Measurements from ENCODE around the gene CAPN2. TPM values are rescaled to one million over a fixed set of nuclear protein-coding genes. Genes with fewer than 3 reads are reported as not detected.
A peak's percentile ranks its signal among the peaks of the same experiment; 100 is the strongest.

CAPN2 gene
- total RNA-seq, 2 experiments from 2014 or later = 31.1 to 33.1 TPM

- DNase-seq (no peak), ATAC-seq (no peak)
- Mint-ChIP-seq H3K27ac (no peak overlapping the region), H3K4me3 (no peak overlapping the region), H3K36me3 (ENCODE audit: low read depth) (peaks cover 32% of the 10 kb centered on the region), H3K9me3 (ENCODE audit: low read depth) (no peaks in the 10 kb centered on the region), H3K27me3 (no peaks in the 10 kb centered on the region), H3K4me1 (no peaks in the 10 kb centered on the region)
- ChIA-PET POLR2A (no interaction called here), CTCF (interaction anchor here (0.6 kb wide), 1 partner anchor 39 kb away, joined by 3 read pairs; no protein-coding TSS in a partner anchor)
- intact Hi-C loops (cut with DNase I, micrococcal nuclease) = no loop called here
Measured at GRCh38 chr1:223765719-223766340, 53.5 kb downstream of the CAPN2 start.

- intact Hi-C loops (cut with DNase I, micrococcal nuclease) = no loop called here
- CTCF ChIA-PET = interaction anchor here (1.0 to 1.8 kb wide), 3 partner anchors 21 to 54 kb away, joined by 3 to 10 read pairs (median 9); no protein-coding TSS in a partner anchor
- H3K9me3 Mint-ChIP-seq (ENCODE audit: low read depth) = no peaks in the 10 kb centered on the region
- DNase-seq (no peak), ATAC-seq (no peak)
- POLR2A ChIA-PET = no interaction called here
- H3K4me3 Mint-ChIP-seq = no peak overlapping the region
- H3K36me3 Mint-ChIP-seq (ENCODE audit: low read depth) = peaks cover 49% of the 10 kb centered on the region
- H3K27me3 Mint-ChIP-seq = no peaks in the 10 kb centered on the region
- peaks cover 30% of the 10 kb centered on the region for H3K4me1 Mint-ChIP-seq
- peak overlapping the region; percentile 68 for H3K27ac Mint-ChIP-seq
Measured at GRCh38 chr1:223770621-223771315, 58.4 kb downstream of the CAPN2 start.

DNA sequence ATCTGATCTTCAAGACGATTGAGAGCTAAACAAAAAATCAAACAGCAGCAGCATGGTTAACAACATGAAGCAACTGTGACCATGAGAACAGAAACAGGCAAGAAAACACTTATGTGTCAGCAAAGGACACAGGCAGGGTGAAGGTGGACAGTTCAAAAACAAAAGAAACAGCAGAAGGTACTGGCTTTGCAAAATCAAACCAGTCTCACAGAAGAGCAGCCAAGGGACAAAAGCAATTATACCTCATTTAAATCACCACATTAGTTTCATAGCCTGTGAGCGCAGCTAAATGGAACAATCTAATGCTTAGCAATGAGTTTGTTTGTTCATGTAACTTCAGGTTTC is 59.1 kb downstream of the CAPN2 start:
- Mint-ChIP-seq H3K4me3 (no peak overlapping the region), H3K4me1 (peaks cover 37% of the 10 kb centered on the region), H3K27me3 (no peaks in the 10 kb centered on the region), H3K36me3 (ENCODE audit: low read depth) (peaks cover 50% of the 10 kb centered on the region), H3K27ac (peak overlapping the region; percentile 68), H3K9me3 (ENCODE audit: low read depth) (no peaks in the 10 kb centered on the region)
- POLR2A ChIA-PET = interaction anchor here (0.5 to 0.6 kb wide), 2 partner anchors 46 to 47 kb away, joined by 4 to 5 read pairs; no protein-coding TSS in a partner anchor
- no peak for DNase-seq
- ATAC-seq = no peak
- intact Hi-C loops (cut with DNase I, micrococcal nuclease) = no loop called here
- CTCF ChIA-PET = interaction anchor here (0.7 to 1.8 kb wide), 6 partner anchors 22 to 335 kb away, joined by 3 to 10 read pairs (median 4); no protein-coding TSS in a partner anchor

DNA sequence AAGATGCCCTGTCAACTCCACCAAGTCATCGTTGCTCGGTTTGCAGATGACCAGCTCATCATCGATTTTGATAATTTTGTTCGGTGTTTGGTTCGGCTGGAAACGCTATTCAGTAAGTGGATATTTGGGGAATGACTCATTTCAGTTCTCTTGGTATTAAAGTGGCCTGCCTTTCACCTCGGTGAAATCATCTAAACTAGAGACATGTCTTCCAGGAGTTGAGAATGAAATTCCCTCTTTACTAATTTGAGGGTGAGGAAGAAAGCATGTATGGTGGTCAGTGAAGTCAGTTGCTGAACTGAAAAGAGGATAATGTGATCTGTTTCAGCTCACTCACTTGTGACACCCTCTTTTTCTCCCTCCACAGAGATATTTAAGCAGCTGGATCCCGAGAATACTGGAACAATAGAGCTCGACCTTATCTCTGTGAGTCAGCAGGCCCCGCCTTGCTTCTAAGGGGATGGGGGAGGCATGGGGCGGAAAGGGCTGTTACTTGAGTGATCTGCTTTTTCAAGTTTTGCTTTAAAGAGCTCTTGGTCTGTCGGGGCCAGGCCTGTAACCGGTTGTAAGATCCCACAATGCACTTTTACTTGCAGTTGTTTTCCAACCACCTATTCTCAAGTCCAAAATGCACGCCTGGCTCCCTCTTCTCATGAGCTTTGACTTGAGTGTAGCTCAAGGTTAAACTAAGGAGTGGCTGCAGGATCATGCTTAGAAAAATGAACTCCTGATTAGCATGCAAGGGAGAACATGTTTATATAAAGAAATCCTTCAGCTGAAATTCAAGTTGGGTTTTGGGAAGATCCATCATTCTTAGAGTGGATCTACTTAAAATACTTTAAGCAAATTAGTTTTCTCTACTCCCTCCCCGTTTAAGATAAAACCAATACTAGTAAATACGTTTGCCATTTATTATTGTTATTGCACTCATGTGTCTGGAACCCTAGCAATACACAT is 59.8 kb downstream of the CAPN2 start:
- Mint-ChIP-seq H3K27me3 (no peaks in the 10 kb centered on the region), H3K36me3 (ENCODE audit: low read depth) (peaks cover 53% of the 10 kb centered on the region), H3K27ac (peak overlapping the region; percentile 45), H3K4me3 (no peak overlapping the region), H3K9me3 (ENCODE audit: low read depth) (no peaks in the 10 kb centered on the region), H3K4me1 (peaks cover 42% of the 10 kb centered on the region)
- peak; percentile 32 for DNase-seq
- POLR2A ChIA-PET = interaction anchor here (0.5 to 0.6 kb wide), 2 partner anchors 46 to 47 kb away, joined by 4 to 5 read pairs; no protein-coding TSS in a partner anchor
- ATAC-seq = peak; percentile 31
- intact Hi-C loops (cut with DNase I, micrococcal nuclease) = no loop called here
- CTCF ChIA-PET = interaction anchor here (0.7 to 1.8 kb wide), 8 partner anchors 13 to 335 kb away, joined by 3 to 10 read pairs (median 4); no protein-coding TSS in a partner anchor

DNA sequence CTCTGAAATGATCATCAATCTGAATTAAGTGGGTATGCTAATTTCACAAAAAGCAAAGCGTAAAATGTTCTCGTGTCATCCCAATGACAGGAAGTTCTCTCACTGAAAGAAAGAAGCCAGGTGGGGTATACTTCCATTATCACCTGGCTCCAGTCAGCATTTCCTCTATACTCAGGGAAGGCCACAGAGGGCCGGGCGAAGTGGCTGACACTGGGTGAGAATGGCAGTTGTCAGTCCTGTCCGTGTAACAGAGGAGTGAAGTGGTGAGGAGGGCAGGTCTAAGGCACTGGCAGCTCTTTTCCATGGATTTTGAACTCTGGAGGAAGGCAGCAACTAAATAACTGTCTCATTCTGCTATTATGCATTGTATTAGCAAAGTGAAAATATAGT is 60.4 kb downstream of the CAPN2 start:
- POLR2A ChIA-PET = no interaction called here
- DNase-seq (no peak), ATAC-seq (no peak)
- intact Hi-C loops (cut with DNase I, micrococcal nuclease) = no loop called here
- Mint-ChIP-seq H3K4me3 (no peak overlapping the region), H3K36me3 (ENCODE audit: low read depth) (peaks cover 57% of the 10 kb centered on the region), H3K27me3 (no peaks in the 10 kb centered on the region), H3K9me3 (ENCODE audit: low read depth) (no peaks in the 10 kb centered on the region), H3K27ac (peak overlapping the region; percentile 45), H3K4me1 (peaks cover 46% of the 10 kb centered on the region)
- CTCF ChIA-PET = interaction anchor here (1.1 to 1.8 kb wide), 4 partner anchors 12 to 77 kb away, joined by 3 to 10 read pairs (median 4); no protein-coding TSS in a partner anchor

DNA sequence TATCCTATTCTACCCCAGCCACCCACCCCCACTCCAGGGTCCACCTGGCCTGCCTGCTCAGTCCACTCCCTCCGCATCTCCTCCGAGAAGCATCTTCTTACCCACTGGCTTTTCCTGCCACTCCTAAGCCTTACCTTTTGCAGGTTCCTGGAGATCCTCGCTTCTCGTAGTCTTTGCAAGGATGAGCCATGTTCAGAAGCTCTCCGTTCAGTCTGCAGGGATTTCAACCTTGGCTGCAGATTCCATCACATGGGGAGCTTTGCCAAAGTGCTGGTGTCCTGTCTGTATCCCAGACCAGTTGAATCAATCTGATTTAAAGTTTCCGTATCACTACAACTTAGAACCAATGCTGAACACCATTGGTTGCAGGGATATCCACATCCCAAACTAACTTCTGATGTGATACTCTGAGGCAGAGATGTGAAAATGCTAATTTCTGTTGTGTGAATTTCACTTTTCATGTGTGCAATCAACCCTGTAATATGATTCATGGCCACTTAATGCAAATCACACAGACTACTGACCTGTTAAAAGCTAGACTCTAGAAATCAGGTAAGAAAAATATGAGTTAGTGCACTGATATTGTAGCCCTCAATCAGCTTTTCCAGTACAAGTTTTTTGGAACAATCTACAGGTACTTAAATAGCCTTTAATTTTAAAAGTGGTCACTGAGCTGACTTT is 61.9 kb downstream of the CAPN2 start:
- intact Hi-C loops (cut with DNase I, micrococcal nuclease) = no loop called here
- ChIA-PET CTCF (interaction anchor here (1.0 to 2.3 kb wide), 3 partner anchors 10 to 56 kb away, joined by 3 to 9 read pairs (median 3); no protein-coding TSS in a partner anchor), POLR2A (no interaction called here)

GRCh38 chr1:223775054-223775453 is 62.7 kb downstream of the CAPN2 start:
- POLR2A ChIA-PET = interaction anchor here (0.9 kb wide), 1 partner anchor 26 kb away, joined by 3 read pairs; no protein-coding TSS in a partner anchor
- H3K9me3 Mint-ChIP-seq (ENCODE audit: low read depth) = no peaks in the 10 kb centered on the region
- CTCF ChIA-PET = interaction anchor here (1.0 to 2.3 kb wide), 4 partner anchors 9 to 57 kb away, joined by 3 to 9 read pairs (median 4); no protein-coding TSS in a partner anchor
- H3K4me3 Mint-ChIP-seq = no peak overlapping the region
- DNase-seq (no peak), ATAC-seq (no peak)
- peaks cover 46% of the 10 kb centered on the region for H3K4me1 Mint-ChIP-seq
- peaks cover 60% of the 10 kb centered on the region for H3K36me3 Mint-ChIP-seq (ENCODE audit: low read depth)
- no peaks in the 10 kb centered on the region for H3K27me3 Mint-ChIP-seq
- intact Hi-C loops (cut with DNase I, micrococcal nuclease) = no loop called here
- H3K27ac Mint-ChIP-seq = peak overlapping the region; percentile 20

More for the DNA sequence above, 61.9 kb downstream of the CAPN2 start:
- Mint-ChIP-seq H3K4me3 (no peak overlapping the region), H3K27ac (peak overlapping the region; percentile 52), H3K4me1 (peaks cover 46% of the 10 kb centered on the region), H3K36me3 (ENCODE audit: low read depth) (peaks cover 66% of the 10 kb centered on the region), H3K27me3 (no peaks in the 10 kb centered on the region), H3K9me3 (ENCODE audit: low read depth) (no peaks in the 10 kb centered on the region)
- ATAC-seq (peak; percentile 26), DNase-seq (no peak)

- intact Hi-C loops (cut with DNase I, micrococcal nuclease) = no loop called here
- Mint-ChIP-seq H3K36me3 (ENCODE audit: low read depth) (peaks cover 60% of the 10 kb centered on the region), H3K27ac (peak overlapping the region; percentile 66), H3K4me3 (no peak overlapping the region), H3K4me1 (peaks cover 46% of the 10 kb centered on the region), H3K27me3 (no peaks in the 10 kb centered on the region), H3K9me3 (ENCODE audit: low read depth) (no peaks in the 10 kb centered on the region)
- ATAC-seq (no peak), DNase-seq (no peak)
- POLR2A ChIA-PET = interaction anchor here (0.6 to 0.9 kb wide), 2 partner anchors 27 to 92 kb away, joined by 3 to 4 read pairs; no protein-coding TSS in a partner anchor
- CTCF ChIA-PET = interaction anchor here (0.7 to 2.3 kb wide), 7 partner anchors 27 to 77 kb away, joined by 3 to 9 read pairs (median 4); no protein-coding TSS in a partner anchor
Measured at GRCh38 chr1:223775711-223776074, 63.4 kb downstream of the CAPN2 start.

DNA sequence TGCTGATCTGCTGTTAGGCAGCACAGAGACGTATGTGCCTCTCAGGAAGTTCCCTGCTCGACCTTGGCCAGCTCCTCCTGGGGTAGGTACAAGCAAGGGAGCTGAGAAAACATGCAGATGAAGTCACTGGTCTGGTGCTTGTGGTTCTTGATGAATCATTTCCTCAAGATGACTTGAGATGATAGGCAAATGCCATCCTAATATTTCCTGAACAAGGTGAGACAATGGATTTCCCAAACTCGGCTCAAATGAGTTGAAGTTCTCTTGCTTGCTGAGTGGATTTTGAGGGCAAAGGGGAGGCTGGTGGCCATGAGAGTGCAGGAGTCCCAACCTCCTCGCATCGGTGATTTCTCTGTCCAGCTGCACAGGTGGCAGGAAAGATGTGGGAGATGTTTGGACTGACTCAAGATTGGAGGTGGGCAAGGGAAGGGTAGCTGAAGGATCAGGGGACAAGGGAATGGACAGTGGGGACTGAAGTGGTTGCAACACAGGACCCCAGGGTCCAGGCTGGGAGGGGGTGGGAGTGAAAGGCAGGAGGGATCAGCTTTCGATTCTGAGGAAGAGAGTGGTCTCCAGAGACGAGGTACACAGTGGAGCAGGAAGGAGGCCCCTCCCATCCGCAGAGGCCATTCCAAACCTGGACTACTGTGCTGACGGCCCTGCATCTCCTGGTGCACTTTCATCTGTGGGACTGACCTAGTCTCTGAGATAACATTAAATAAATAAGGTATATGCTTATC is 63.9 kb downstream of the CAPN2 start:
- POLR2A ChIA-PET = interaction anchor here (0.6 to 0.9 kb wide), 2 partner anchors 27 to 91 kb away, joined by 3 to 4 read pairs; no protein-coding TSS in a partner anchor
- H3K27ac Mint-ChIP-seq = peak overlapping the region; percentile 66
- H3K36me3 Mint-ChIP-seq (ENCODE audit: low read depth) = peaks cover 59% of the 10 kb centered on the region
- no peak overlapping the region for H3K4me3 Mint-ChIP-seq
- CTCF ChIA-PET = interaction anchor here (0.7 to 2.3 kb wide), 7 partner anchors 27 to 78 kb away, joined by 3 to 9 read pairs (median 4); no protein-coding TSS in a partner anchor
- intact Hi-C loops (cut with DNase I, micrococcal nuclease) = no loop called here
- H3K9me3 Mint-ChIP-seq (ENCODE audit: low read depth) = no peaks in the 10 kb centered on the region
- H3K27me3 Mint-ChIP-seq = no peaks in the 10 kb centered on the region
- DNase-seq = peak; percentile 71
- peaks cover 46% of the 10 kb centered on the region for H3K4me1 Mint-ChIP-seq
- peak; percentile 90 for ATAC-seq

All from activated CD4-positive, alpha-beta T cell treated with anti-CD3 and anti-CD28 coated beads for 36 hours (primary cell).